ENCODE results near the gene LRRC4B. TPM values are rescaled to one million over a fixed set of nuclear protein-coding genes. Genes with fewer than 3 reads are reported as not detected.
A peak's percentile ranks its signal among the peaks of the same experiment; 100 is the strongest.

LRRC4B gene
- total and polyA plus RNA-seq, 2 of the 8 experiments (the other 6 are each of a cell fraction or from before 2014, with no cell fraction given): 13.4 to 21.2 TPM

DNA sequence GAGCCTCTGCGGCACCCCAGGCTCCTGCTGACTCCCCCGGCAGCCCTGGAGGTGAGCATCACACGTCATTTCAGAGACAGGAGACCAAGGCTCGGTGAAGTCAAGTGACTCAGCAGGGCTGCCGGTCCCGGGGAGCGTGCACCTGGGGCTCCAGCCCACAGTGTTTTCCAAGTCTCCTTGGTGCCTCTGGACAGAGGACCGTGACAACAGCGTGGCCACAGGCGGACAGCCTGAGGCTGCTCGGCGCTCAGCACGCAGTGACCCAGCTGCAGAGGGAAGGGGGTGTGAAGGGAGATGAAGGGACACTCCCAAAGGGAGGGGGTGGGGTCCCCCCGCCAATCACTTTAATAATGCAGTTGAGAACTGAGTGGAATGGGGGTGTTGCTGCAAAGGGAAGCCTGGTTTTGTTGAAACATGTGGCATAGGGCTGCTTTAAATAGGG is 37.0 kb downstream of the LRRC4B start:
- FAIRE-seq (no peak), DNase-seq (ENCODE audit: low read depth in 1 of 2, low spot score in 2 of 2) (no peak)
- peak overlapping the region; percentile 51; the same call in 1 of the 2 replicates for H4K8ac ChIP-seq (ENCODE audit: extremely low read depth, insufficient read depth, low read length)
- H4K5ac ChIP-seq (ENCODE audit: insufficient read length, low read depth, low read length): no peak overlapping the region
- H3K36me3 ChIP-seq (ENCODE audit: control insufficient read depth in 2 of 4, insufficient read depth in 4 of 4, low read length in 3 of 4): 0 out of 8 replicates have a peak, but pooled peaks cover 0 to 3% (median 0%) of the 10 kb centered on the region in 4 experiments
- H2BK12ac ChIP-seq (ENCODE audit: low read depth, low read length): no peak overlapping the region
- H3K9ac ChIP-seq (replicated peaks in 1 of 4; ENCODE audit: extremely low read depth in 1 of 4, low read depth in 3 of 4, low read length in 3 of 4): no peak overlapping the region
- peaks cover under 1% of the 10 kb centered on the region in 2 experiments for H4K20me1 ChIP-seq (replicated peaks in 1 of 2; ENCODE audit: control insufficient read depth in 1 of 2, insufficient read depth in 2 of 2, low read length in 2 of 2)
- H3K4me2 ChIP-seq (ENCODE audit: insufficient read depth in 1 of 2, low read depth in 2 of 2, low read length in 2 of 2): no peak overlapping the region
- no peak overlapping the region for H2BK120ac ChIP-seq (replicated peaks; ENCODE audit: low read depth, low read length)
- no peaks in the 10 kb centered on the region for H3K79me1 ChIP-seq (ENCODE audit: low read depth, low read length)
- no peak overlapping the region for H4K91ac ChIP-seq (replicated peaks; ENCODE audit: insufficient read length, low read length)
- H3K79me2 ChIP-seq (ENCODE audit: control insufficient read depth in 1 of 2, insufficient read depth in 2 of 2, low read length in 2 of 2): no peaks in the 10 kb centered on the region
- H3K56ac ChIP-seq (replicated peaks; ENCODE audit: insufficient read length, low read depth, low read length): no peak overlapping the region
- POLR2A ChIA-PET (ENCODE audit: partially characterized antibody): no interaction called here
- TF ChIP-seq, protein P1, sequence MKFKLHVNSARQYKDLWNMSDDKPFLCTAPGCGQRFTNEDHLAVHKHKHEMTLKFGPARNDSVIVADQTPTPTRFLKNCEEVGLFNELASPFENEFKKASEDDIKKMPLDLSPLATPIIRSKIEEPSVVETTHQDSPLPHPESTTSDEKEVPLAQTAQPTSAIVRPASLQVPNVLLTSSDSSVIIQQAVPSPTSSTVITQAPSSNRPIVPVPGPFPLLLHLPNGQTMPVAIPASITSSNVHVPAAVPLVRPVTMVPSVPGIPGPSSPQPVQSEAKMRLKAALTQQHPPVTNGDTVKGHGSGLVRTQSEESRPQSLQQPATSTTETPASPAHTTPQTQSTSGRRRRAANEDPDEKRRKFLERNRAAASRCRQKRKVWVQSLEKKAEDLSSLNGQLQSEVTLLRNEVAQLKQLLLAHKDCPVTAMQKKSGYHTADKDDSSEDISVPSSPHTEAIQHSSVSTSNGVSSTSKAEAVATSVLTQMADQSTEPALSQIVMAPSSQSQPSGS (IDR thresholded peaks at IDR 0.05; ENCODE audit: low read length): no peak
- no peak for TF ChIP-seq TCF12 (IDR thresholded peaks at IDR 0.05; ENCODE audit: low read depth, low read length)
- no peak for TF ChIP-seq SUZ12 (IDR thresholded peaks at IDR 0.05; ENCODE audit: low read length)
- no peak for TF ChIP-seq PHF8 (conservative IDR thresholded peaks at IDR 0.05; ENCODE audit: low read depth, low read length)
- TF ChIP-seq EZH2 (IDR thresholded peaks at IDR 0.05; ENCODE audit: low read depth, low read length, severe bottlenecking): no peak
- no peak for TF ChIP-seq CEBPB (IDR thresholded peaks at IDR 0.05; ENCODE audit: low read depth, low read length)
- no peak for TF ChIP-seq JUND (IDR thresholded peaks at IDR 0.05; ENCODE audit: low read length)
- peaks cover 0 to 3% of the 10 kb centered on the region in 2 experiments; a peak in 1 of 4 replicates for H3K9me3 ChIP-seq (ENCODE audit: insufficient read depth in 2 of 2, low read depth in 1 of 2, low read length in 1 of 2)
- no peak overlapping the region for H3K4ac ChIP-seq (replicated peaks; ENCODE audit: insufficient read length, low read depth, low read length)
- no peak overlapping the region for H3K23ac ChIP-seq (ENCODE audit: insufficient read length)
- H3K4me1 ChIP-seq (replicated peaks in 1 of 4; ENCODE audit: control insufficient read depth in 3 of 4, insufficient read depth in 4 of 4, low read length in 3 of 4): peaks cover 0 to 5% (median 1%) of the 10 kb centered on the region in 4 experiments; a peak in 3 of 7 replicates
- H2AK5ac ChIP-seq (ENCODE audit: low read depth, low read length): no peak overlapping the region
- no peak overlapping the region for H2BK15ac ChIP-seq (ENCODE audit: low read length)
- H2BK20ac ChIP-seq (ENCODE audit: low read length): no peak overlapping the region
- H3K23me2 ChIP-seq (ENCODE audit: low read depth, low read length): no peaks in the 10 kb centered on the region; the same call in 1 of the 2 replicates
- no peak overlapping the region for H3K14ac ChIP-seq (ENCODE audit: insufficient read length)
- CTCF ChIA-PET (ENCODE audit: partially characterized antibody): interaction anchor here (0.9 to 2.7 kb wide), 3 partner anchors 25 to 53 kb away, joined by 3 to 7 read pairs (median 3); no protein-coding TSS in a partner anchor
- no peak overlapping the region for H2AFZ ChIP-seq (ENCODE audit: low read length)
- 84% methylated on average over 14 of the region's 14 CpGs; no CpG with 5 or more reads in 1 of the 2 experiments for WGBS, 2 experiments (ENCODE audit: extremely low coverage in 1 of 2, insufficient coverage in 1 of 2, insufficient read length in 1 of 2, insufficient replicate concordance in 2 of 2, low coverage in 1 of 2, low lambda C conversion rate in 2 of 2, missing lambda C conversion rate in 1 of 2)
- H2BK5ac ChIP-seq (ENCODE audit: low read depth, low read length): no peak overlapping the region
- H3K18ac ChIP-seq (ENCODE audit: extremely low read depth, low read length): no peak overlapping the region
- H3K27ac ChIP-seq (ENCODE audit: low read depth, low read length): no peak overlapping the region
- H3K4me3 ChIP-seq (ENCODE audit: extremely low read depth in 1 of 4, insufficient read depth in 2 of 4, low read depth in 3 of 4, low read length in 4 of 4): no peak overlapping the region
- no peaks in the 10 kb centered on the region; a peak in 1 of 7 replicates for H3K27me3 ChIP-seq (replicated peaks in 1 of 4; ENCODE audit: control insufficient read depth in 3 of 4, extremely low read depth in 1 of 4, insufficient read depth in 3 of 4, low read length in 3 of 4)
